Measurements from ENCODE around the gene FRMD4A.

DNA sequence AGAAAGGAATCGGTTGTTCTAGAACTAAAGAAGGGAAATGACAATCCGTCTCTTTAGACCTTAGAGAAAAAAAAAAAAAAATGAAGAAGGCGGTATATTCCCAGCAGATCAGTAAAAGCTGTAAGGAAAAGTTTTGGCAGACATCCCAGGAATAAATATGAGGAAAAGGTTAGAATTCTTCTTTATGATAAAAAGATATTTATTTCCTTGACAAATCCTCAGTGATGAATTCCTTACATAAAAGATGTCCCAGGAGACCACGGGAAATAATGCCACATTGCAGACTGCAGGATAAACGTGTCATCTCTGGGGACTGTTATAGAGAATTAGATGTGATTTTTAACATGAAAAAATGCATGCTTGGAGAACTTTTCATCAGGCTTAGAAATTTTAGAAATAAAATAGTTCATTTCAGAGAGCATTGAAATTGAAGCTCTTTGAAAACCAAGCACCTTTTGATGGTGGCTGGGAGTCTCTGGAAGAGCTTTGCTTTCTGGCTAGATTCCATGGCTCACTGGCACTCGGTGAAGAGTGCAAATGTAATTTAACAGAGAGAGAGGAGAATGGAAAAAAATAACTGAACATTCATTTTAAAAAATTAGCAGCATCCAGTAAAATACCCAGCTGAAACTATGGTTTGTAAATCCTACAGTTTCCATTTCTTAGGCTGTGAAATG is 645.8 kb downstream of the FRMD4A start:
- TF ChIP-seq ZNF384 (IDR thresholded peaks at IDR 0.05) (0 out of 2 replicates have a peak, but pooled peaks have one; percentile 15), FOXK2 (IDR thresholded peaks at IDR 0.05) (no peak), SUZ12 (IDR thresholded peaks at IDR 0.05) (no peak), BHLHE40 (IDR thresholded peaks at IDR 0.05; ENCODE audit: borderline replicate concordance) (no peak), HDGF (IDR thresholded peaks at IDR 0.05; ENCODE audit: borderline replicate concordance) (no peak)
